ENCODE results near the gene LPP.

LPP gene

GRCh38 chr3:188905547-188905946 lies 751.6 kb downstream of the LPP start:
- no peak for DNase-seq

- no peak for DNase-seq
Observed at GRCh38 chr3:188906236-188906635, 752.3 kb downstream of the LPP start.

- no peak for DNase-seq
Observed at GRCh38 chr3:188908002-188908850, 754.3 kb downstream of the LPP start.

GRCh38 chr3:188911026-188911850 lies 757.3 kb downstream of the LPP start:
- no peak for DNase-seq

- DNase-seq = no peak
Observed at GRCh38 chr3:188913084-188913483, 759.1 kb downstream of the LPP start.

- DNase-seq = no peak
Observed at GRCh38 chr3:188914552-188914951, 760.6 kb downstream of the LPP start.

GRCh38 chr3:188915127-188915526 lies 761.2 kb downstream of the LPP start:
- no peak for DNase-seq

- DNase-seq = no peak
Observed at GRCh38 chr3:188916934-188917401, 763.0 kb downstream of the LPP start.

GRCh38 chr3:188918093-188918492 lies 764.1 kb downstream of the LPP start:
- no peak for DNase-seq

- no peak for DNase-seq
Observed at GRCh38 chr3:188923671-188924070, 769.7 kb downstream of the LPP start.

GRCh38 chr3:188925376-188925775 lies 771.4 kb downstream of the LPP start:
- DNase-seq = no peak

- no peak for DNase-seq
Observed at GRCh38 chr3:188926111-188926510, 772.2 kb downstream of the LPP start.

GRCh38 chr3:188926741-188927511 lies 773.0 kb downstream of the LPP start:
- DNase-seq = no peak

GRCh38 chr3:188927971-188928370 lies 774.0 kb downstream of the LPP start:
- no peak for DNase-seq

- no peak for DNase-seq
Observed at GRCh38 chr3:188929137-188929536, 775.2 kb downstream of the LPP start.

GRCh38 chr3:188931036-188931435 lies 777.1 kb downstream of the LPP start:
- DNase-seq = no peak

- no peak for DNase-seq
Observed at GRCh38 chr3:188931531-188931930, 777.6 kb downstream of the LPP start.

GRCh38 chr3:188934989-188935388 lies 781.0 kb downstream of the LPP start:
- DNase-seq = peak; percentile 60

GRCh38 chr3:188936597-188937107 lies 782.7 kb downstream of the LPP start:
- no peak for DNase-seq

- no peak for DNase-seq
Observed at GRCh38 chr3:188937389-188937788, 783.4 kb downstream of the LPP start.

- no peak for DNase-seq
Observed at GRCh38 chr3:188938999-188939398, 785.0 kb downstream of the LPP start.

GRCh38 chr3:188939814-188940572 lies 786.0 kb downstream of the LPP start:
- DNase-seq = no peak
